Loucy (cell line): ENCODE results near the gene PMAIP1.

Experiments used
- CTCF ChIP-seq: fragments of 200-600 bp; sonication (generic); conservative IDR thresholded peaks from 2 replicates; pipeline ENCODE4 v1.5.1; 2014; ENCODE audit warnings: mild to moderate bottlenecking, antibody characterized with exemption, low read length
- EZH2phosphoT487 ChIP-seq: fragments of 200-600 bp; IDR thresholded peaks from 2 replicates; pipeline ENCODE4 v1.6.1; 2018; ENCODE audit warnings: antibody characterized with exemption, mild to moderate bottlenecking, moderate library complexity, borderline replicate concordance

- TF ChIP-seq CTCF (no peak), EZH2phosphoT487 (no peak)
Measured at GRCh38 chr18:59927246-59927825, 27.5 kb downstream of the PMAIP1 start.
